Measurements from ENCODE around the gene MECR. TPM values are rescaled to one million over a fixed set of nuclear protein-coding genes. Genes with fewer than 3 reads are reported as not detected.
A peak's percentile ranks its signal among the peaks of the same experiment; 100 is the strongest.

The MECR gene
- total RNA-seq, 1 donor from 2014 or later: 11.7 TPM

DNA sequence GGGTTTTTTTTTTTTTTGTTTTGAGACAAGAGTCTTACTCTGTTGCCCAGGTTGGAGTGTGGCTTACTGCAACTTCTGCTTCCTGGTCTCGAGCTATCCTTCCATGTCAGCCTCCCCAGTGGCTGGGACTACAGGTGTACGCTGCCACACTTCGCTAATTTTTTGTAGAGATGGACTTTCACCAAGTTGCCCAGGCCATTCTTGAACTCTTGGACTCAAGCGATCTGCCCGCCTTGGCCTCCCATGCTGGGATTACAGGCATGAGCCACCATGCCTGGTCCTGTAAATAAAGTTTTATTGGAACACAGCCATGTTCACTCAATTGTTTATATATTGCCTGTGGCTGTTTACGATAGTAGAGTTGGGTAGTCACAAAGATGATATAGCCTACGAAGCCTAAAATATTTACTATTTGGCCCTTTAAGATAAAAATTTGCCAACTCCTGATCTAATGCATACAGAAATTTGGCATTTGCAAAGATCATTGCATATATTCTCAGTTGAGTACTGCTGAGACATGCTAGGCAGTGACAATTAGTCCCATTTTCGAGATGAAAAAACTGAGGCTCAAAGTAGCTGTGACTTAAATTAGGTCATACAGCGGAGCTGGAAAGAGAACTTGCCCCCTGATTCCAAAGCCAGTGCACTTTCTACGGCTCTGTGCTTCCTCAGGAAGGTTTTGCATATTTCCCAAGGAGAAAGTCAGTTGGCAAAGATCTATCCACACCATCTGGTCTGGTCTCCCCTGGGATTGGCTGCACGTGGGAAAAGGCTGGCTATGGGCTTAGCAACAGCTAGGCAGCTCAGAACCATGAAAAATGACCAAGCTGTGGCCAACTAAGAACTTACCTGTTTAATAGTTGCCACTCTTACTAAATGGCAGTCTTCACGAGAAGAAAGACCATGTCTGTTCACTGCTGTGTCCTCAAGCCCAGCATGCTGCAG lies 19.4 kb downstream of the MECR start:
- H3K36me3 Mint-ChIP-seq: peaks cover 16% of the 10 kb centered on the region
- H3K27ac Mint-ChIP-seq: no peak overlapping the region

GRCh38 chr1:29210278-29211085 lies 20.3 kb downstream of the MECR start:
- TF ChIP-seq CTCF (IDR thresholded peaks at IDR 0.05) (no peak), EZH2 (IDR thresholded peaks at IDR 0.05) (no peak)
- no peaks in the 10 kb centered on the region for H3K27me3 ChIP-seq
- no peaks in the 10 kb centered on the region for H4K20me1 ChIP-seq (ENCODE audit: low read depth)
- no peak for DNase-seq (ENCODE audit: low spot score)
- no peak overlapping the region for H3K27ac ChIP-seq
- no peaks in the 10 kb centered on the region for H3F3A ChIP-seq (ENCODE audit: low read depth)
- H3K4me3 ChIP-seq: no peak overlapping the region
- H3K9me3 ChIP-seq (ENCODE audit: low read depth): no peaks in the 10 kb centered on the region
- H2AFZ ChIP-seq (replicated peaks): no peak overlapping the region
- no peaks in the 10 kb centered on the region for H3K36me3 ChIP-seq
- no peaks in the 10 kb centered on the region for H3K4me1 ChIP-seq
- Mint-ChIP-seq H3K4me1 (no peaks in the 10 kb centered on the region), H3K36me3 (peaks cover 15% of the 10 kb centered on the region), H3K27ac (no peak overlapping the region), H3K4me3 (no peak overlapping the region), H3K27me3 (ENCODE audit: insufficient read depth, low read depth) (no peaks in the 10 kb centered on the region), H3K9me3 (no peaks in the 10 kb centered on the region)
- H3K4me2 ChIP-seq: no peak overlapping the region
- H3K9ac ChIP-seq: no peak overlapping the region
- no peaks in the 10 kb centered on the region for H3K79me2 ChIP-seq (ENCODE audit: low read depth)

More for the DNA sequence above, 19.4 kb downstream of the MECR start:
- Histone ChIP-seq H3K4me2 (no peak overlapping the region), H2AFZ (replicated peaks) (no peak overlapping the region), H3K27ac (no peak overlapping the region), H3K79me2 (ENCODE audit: low read depth) (no peaks in the 10 kb centered on the region), H3K27me3 (no peaks in the 10 kb centered on the region), H3K9me3 (ENCODE audit: low read depth) (no peaks in the 10 kb centered on the region), H3K4me1 (no peaks in the 10 kb centered on the region), H4K20me1 (ENCODE audit: low read depth) (no peaks in the 10 kb centered on the region), H3F3A (ENCODE audit: low read depth) (no peaks in the 10 kb centered on the region), H3K4me3 (no peak overlapping the region), H3K36me3 (no peaks in the 10 kb centered on the region), H3K9ac (no peak overlapping the region)
- DNase-seq (ENCODE audit: low spot score): no peak
- no peak overlapping the region for H3K4me3 Mint-ChIP-seq
- no peaks in the 10 kb centered on the region for H3K9me3 Mint-ChIP-seq
- H3K4me1 Mint-ChIP-seq: no peaks in the 10 kb centered on the region
- H3K27me3 Mint-ChIP-seq (ENCODE audit: insufficient read depth, low read depth): no peaks in the 10 kb centered on the region
- TF ChIP-seq EZH2phosphoT487 (IDR thresholded peaks at IDR 0.05) (no peak), EZH2 (IDR thresholded peaks at IDR 0.05) (no peak), CTCF (IDR thresholded peaks at IDR 0.05) (no peak)

DNA sequence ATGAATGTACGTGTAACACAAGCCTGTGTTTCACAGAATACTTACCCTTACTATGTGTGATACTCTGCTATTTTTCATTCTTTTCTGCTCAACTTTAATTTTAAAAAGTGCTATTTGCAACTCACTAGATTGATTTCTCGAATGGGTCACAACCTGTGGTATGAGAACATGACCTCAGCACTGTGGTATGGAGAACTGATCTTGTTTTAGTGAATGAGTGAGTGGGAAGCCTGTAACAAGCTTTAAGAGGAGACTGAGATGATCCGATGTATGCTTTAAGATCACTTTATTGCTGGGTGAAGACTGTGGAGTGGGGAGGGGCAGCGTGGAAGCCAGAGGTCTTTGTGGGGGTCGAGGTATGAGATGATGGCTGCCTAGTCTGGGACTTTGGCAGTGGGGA lies 21.6 kb downstream of the MECR start:
- Histone ChIP-seq H2AFZ (replicated peaks) (no peak overlapping the region), H3K9me3 (ENCODE audit: low read depth) (no peaks in the 10 kb centered on the region), H3K36me3 (no peaks in the 10 kb centered on the region), H3F3A (ENCODE audit: low read depth) (no peaks in the 10 kb centered on the region), H3K4me1 (no peaks in the 10 kb centered on the region), H3K79me2 (ENCODE audit: low read depth) (no peaks in the 10 kb centered on the region), H3K9ac (no peak overlapping the region), H3K27ac (no peak overlapping the region), H4K20me1 (ENCODE audit: low read depth) (no peaks in the 10 kb centered on the region), H3K27me3 (no peaks in the 10 kb centered on the region), H3K4me2 (no peak overlapping the region), H3K4me3 (no peak overlapping the region)
- no peak for DNase-seq (ENCODE audit: low spot score)
- no peaks in the 10 kb centered on the region for H3K27me3 Mint-ChIP-seq (ENCODE audit: insufficient read depth, low read depth)
- peaks cover 9% of the 10 kb centered on the region for H3K36me3 Mint-ChIP-seq
- H3K9me3 Mint-ChIP-seq: no peaks in the 10 kb centered on the region
- H3K4me1 Mint-ChIP-seq: no peaks in the 10 kb centered on the region
- peak overlapping the region; percentile 0 for H3K27ac Mint-ChIP-seq
- TF ChIP-seq CTCF (IDR thresholded peaks at IDR 0.05) (no peak), EZH2phosphoT487 (IDR thresholded peaks at IDR 0.05) (no peak), EZH2 (IDR thresholded peaks at IDR 0.05) (no peak)
- no peak overlapping the region for H3K4me3 Mint-ChIP-seq

Measured in neural progenitor cell (in vitro differentiated cells).